DND-41 (cell line): ENCODE measurements around the gene PORCN.
"Not testable (repeated sequence)": the region's sequence is repeated elsewhere in the genome, so short reads cannot be mapped to it uniquely, and the experiment has no call there.

Experiments used
- ATAC-seq: fragments of 200-7000 bp; cut with Tn5 transposase; 3 replicates; pipeline ENCODE4 v1.9.1; 2021; ENCODE audit warnings: low read depth; ENCODE audit not compliant: insufficient read depth
- DNase-seq: peaks from one replicate; pipeline ENCODE4 v3.0.0-alpha.2; 2020
- H2AFZ ChIP-seq: 2 replicates; pipeline ENCODE4 v1.6.0; 2012; ENCODE audit warnings: low read depth, low read length
- H3K27ac ChIP-seq: 2 replicates; pipeline ENCODE4 v1.5.1; 2012; ENCODE audit warnings: low read length, inconsistent platforms
- H3K27me3 ChIP-seq: fragments of 200-600 bp; sonication (generic); 2 replicates; pipeline ENCODE4 v1.6.0; 2012; ENCODE audit warnings: low read length, mild to moderate bottlenecking, inconsistent platforms; ENCODE audit not compliant: insufficient read depth, poor library complexity
- H3K36me3 ChIP-seq: 2 replicates; pipeline ENCODE4 v1.5.1; 2012; ENCODE audit warnings: low read length, inconsistent platforms; ENCODE audit not compliant: insufficient read depth
- H3K4me1 ChIP-seq: 2 replicates; pipeline ENCODE4 v1.5.1; 2012; ENCODE audit warnings: mild to moderate bottlenecking, low read length; ENCODE audit not compliant: insufficient read depth
- H3K4me2 ChIP-seq: 2 replicates; pipeline ENCODE4 v1.6.0; 2012; ENCODE audit warnings: mild to moderate bottlenecking, moderate library complexity, low read length, inconsistent platforms; ENCODE audit not compliant: insufficient read depth
- H3K4me3 ChIP-seq, 2 experiments: fragments of 200-600 bp in 1 of 2; shearing (Covaris generic) in 1 of 2; 2 replicates each; pipeline ENCODE4 v1.5.1; 2012 to 2016; ENCODE audit warnings: inconsistent platforms in 2 of 2, low read length in 2 of 2, mild to moderate bottlenecking in 2 of 2, low read depth in 1 of 2, moderate library complexity in 1 of 2
- H3K79me2 ChIP-seq: 2 replicates; pipeline ENCODE4 v1.6.0; 2012; ENCODE audit warnings: low read length, inconsistent platforms; ENCODE audit not compliant: insufficient read depth
- H3K9ac ChIP-seq: 2 replicates; pipeline ENCODE4 v1.6.0; 2012; ENCODE audit warnings: low read depth, mild to moderate bottlenecking, inconsistent platforms, low read length, moderate library complexity
- H3K9me3 ChIP-seq: 2 replicates; pipeline ENCODE4 v1.5.1; 2012; ENCODE audit warnings: low read length, moderate library complexity, mild to moderate bottlenecking, inconsistent platforms; ENCODE audit not compliant: insufficient read depth, severe bottlenecking
- H4K20me1 ChIP-seq: 2 replicates; pipeline ENCODE4 v1.6.0; 2012; ENCODE audit warnings: low read length; ENCODE audit not compliant: insufficient read depth
- CTCF ChIP-seq: IDR thresholded peaks from 2 replicates; pipeline ENCODE4 v1.5.1; 2012; ENCODE audit warnings: borderline replicate concordance, low read length, moderate library complexity, mild to moderate bottlenecking; ENCODE audit not compliant: poor library complexity, severe bottlenecking; ENCODE audit errors: extremely low read depth
- EZH2 ChIP-seq: IDR thresholded peaks from 3 replicates; pipeline ENCODE4 v1.6.1; 2012; ENCODE audit warnings: borderline replicate concordance, low read depth, mild to moderate bottlenecking, moderate library complexity, low read length, inconsistent platforms; ENCODE audit not compliant: severe bottlenecking

Gene PORCN

DNA sequence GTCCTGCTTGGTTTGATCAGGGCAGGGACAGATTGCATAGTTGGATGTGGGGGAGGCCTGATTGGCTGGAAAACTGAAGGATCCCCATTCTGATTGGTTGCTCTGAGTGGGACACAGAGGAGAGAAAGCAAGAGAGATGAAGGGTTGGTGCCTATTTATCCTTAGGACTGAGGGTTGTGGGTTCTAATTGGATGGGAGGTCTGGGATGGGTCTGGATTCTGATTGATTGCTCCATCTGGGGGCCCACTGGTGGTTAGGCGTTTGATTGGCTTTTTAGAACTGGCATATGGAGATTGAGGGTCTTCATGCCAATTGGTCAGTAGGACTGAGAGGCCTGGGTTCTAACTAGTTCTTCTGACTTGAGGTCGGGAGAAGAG lies 12.2 kb downstream of the PORCN start:
- DNase-seq (no peak), ATAC-seq (no peak)
- H3K4me1 ChIP-seq, result peaks cover 37% of the 10 kb centered on the region
- H3K4me3 ChIP-seq, result peak overlapping the region; percentile 13 to 85; a peak in 3 of 4 replicates
- TF ChIP-seq CTCF (no peak), EZH2 (no peak)
- H3K9ac ChIP-seq, result peak overlapping the region; percentile 72
- peak overlapping the region; percentile 86 for H3K27ac ChIP-seq
- peak overlapping the region; percentile 79 for H3K4me2 ChIP-seq
- H2AFZ ChIP-seq, result peak overlapping the region; percentile 75
- H4K20me1 ChIP-seq, result no peaks in the 10 kb centered on the region
- H3K79me2 ChIP-seq, result peaks cover 29% of the 10 kb centered on the region
- H3K9me3 ChIP-seq, result no peaks in the 10 kb centered on the region
- no peaks in the 10 kb centered on the region for H3K27me3 ChIP-seq
- peaks cover 10% of the 10 kb centered on the region for H3K36me3 ChIP-seq

- TF ChIP-seq CTCF (no peak), EZH2 (no peak)
- Histone ChIP-seq H2AFZ (peak within 1 kb of the TSS; percentile 85), H3K27ac (peak within 1 kb of the TSS; percentile 86), H3K79me2 (peaks cover 29% of the 10 kb centered on the region), H3K36me3 (peaks cover 13% of the 10 kb centered on the region), H3K4me1 (peaks cover 37% of the 10 kb centered on the region), H3K4me3 (peak within 1 kb of the TSS; percentile 52 to 85; a peak in 3 of 4 replicates), H3K9ac (peak within 1 kb of the TSS; percentile 72), H3K27me3 (no peaks in the 10 kb centered on the region), H3K4me2 (peak within 1 kb of the TSS; percentile 79), H4K20me1 (no peaks in the 10 kb centered on the region), H3K9me3 (no peaks in the 10 kb centered on the region)
- DNase-seq (peak; percentile 95), ATAC-seq (peak; percentile 97)
These were observed 12.8 kb downstream of the PORCN start, which contains the start of gene EBP for GRCh38 chrX:48521353-48522243. Gene EBP, plus strand, starts transcription at chrX:48521808. Its CDS starts 1,964 bp downstream, at chrX:48523772.

DNA sequence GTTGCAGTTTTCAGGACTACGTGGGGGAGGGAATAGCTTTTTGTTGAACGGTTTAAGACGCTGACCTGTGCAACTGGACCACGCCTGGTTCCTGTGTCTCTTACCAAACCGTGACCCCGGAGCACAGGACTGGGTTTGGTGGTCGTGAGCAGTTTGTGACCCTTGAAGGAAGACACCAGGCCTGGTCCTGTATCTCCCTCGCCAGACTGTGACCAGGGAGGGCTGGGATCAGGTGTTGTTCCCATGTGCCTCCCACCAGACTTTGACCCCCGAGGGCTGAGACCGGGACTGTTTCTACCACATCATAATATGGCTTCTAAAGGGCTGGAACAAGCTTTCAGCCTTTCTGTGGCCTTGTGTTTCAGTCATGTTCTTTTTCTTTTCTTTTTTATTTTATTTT lies 13.5 kb downstream of the PORCN start:
- Histone ChIP-seq H3K79me2 (peaks cover 29% of the 10 kb centered on the region), H3K27ac (peak overlapping the region; percentile 83), H2AFZ (peak overlapping the region; percentile 85)

DNA sequence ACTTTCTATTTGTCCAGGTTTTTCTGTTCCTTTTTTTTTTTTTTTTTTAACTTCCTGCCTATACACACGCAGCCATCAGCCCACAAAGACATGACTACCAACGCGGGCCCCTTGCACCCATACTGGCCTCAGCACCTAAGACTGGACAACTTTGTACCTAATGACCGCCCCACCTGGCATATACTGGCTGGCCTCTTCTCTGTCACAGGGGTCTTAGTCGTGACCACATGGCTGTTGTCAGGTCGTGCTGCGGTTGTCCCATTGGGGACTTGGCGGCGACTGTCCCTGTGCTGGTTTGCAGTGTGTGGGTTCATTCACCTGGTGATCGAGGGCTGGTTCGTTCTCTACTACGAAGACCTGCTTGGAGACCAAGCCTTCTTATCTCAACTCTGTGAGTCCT lies 14.9 kb downstream of the PORCN start:
- no peak for TF ChIP-seq EZH2
- no peak for TF ChIP-seq CTCF
- Histone ChIP-seq H2AFZ (no peak overlapping the region), H3K9ac (no peak overlapping the region), H3K27me3 (no peaks in the 10 kb centered on the region), H3K79me2 (peaks cover 29% of the 10 kb centered on the region), H4K20me1 (no peaks in the 10 kb centered on the region), H3K4me1 (peaks cover 37% of the 10 kb centered on the region), H3K4me3 (peak overlapping the region in 1 of 2 experiments; percentile 47; a peak in 2 of 4 replicates), H3K9me3 (no peaks in the 10 kb centered on the region), H3K4me2 (peak overlapping the region; percentile 79), H3K36me3 (peaks cover 34% of the 10 kb centered on the region), H3K27ac (peak overlapping the region; percentile 32; the same call in 1 of the 2 replicates)
- ATAC-seq, result no peak
- no peak for DNase-seq

More for the DNA sequence above, 13.5 kb downstream of the PORCN start:
- Histone ChIP-seq H4K20me1 (no peaks in the 10 kb centered on the region), H3K9me3 (no peaks in the 10 kb centered on the region), H3K4me3 (peak overlapping the region; percentile 52 to 85; a peak in 3 of 4 replicates), H3K4me1 (peaks cover 37% of the 10 kb centered on the region), H3K4me2 (peak overlapping the region; percentile 79), H3K9ac (peak overlapping the region; percentile 72), H3K36me3 (peaks cover 20% of the 10 kb centered on the region), H3K27me3 (no peaks in the 10 kb centered on the region)
- DNase-seq, result no peak
- TF ChIP-seq EZH2, result no peak
- ATAC-seq, result no peak

DNA sequence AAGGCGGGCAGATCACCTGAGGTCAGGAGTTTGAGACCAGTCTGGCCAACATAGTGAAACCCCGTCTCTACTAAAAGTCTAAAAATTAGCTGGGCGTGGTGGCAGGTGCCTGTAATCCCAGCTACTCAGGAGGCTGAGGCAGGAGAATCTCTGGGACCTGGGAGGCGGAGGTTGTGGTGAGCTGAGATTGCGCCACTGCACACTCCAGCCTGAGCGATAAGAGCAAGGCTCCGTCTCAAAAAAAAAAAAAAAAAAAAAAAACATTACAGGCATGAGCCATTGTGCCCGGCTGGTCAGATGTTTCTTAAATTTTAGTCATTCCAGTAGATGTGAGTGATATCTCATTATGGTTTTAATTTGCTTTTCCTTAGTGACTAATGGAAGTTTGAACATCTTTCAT lies 17.1 kb downstream of the PORCN start:
- not testable (repeated sequence) for ATAC-seq, H3K4me2 ChIP-seq, H3K4me3 ChIP-seq, H3K27me3 ChIP-seq, H2AFZ ChIP-seq, H3K9ac ChIP-seq, H4K20me1 ChIP-seq, DNase-seq, H3K27ac ChIP-seq, H3K9me3 ChIP-seq
- Histone ChIP-seq H3K36me3 (peaks cover 38% of the 10 kb centered on the region), H3K4me1 (peaks cover 30% of the 10 kb centered on the region), H3K79me2 (peaks cover 29% of the 10 kb centered on the region)
